ENCODE results near the gene MPHOSPH9.

- TF ChIP-seq POLR2AphosphoS5 (IDR thresholded peaks at IDR 0.05): no peak
- TF ChIP-seq POLR2A (IDR thresholded peaks at IDR 0.05): no peak
- no peak for TF ChIP-seq CTCF (IDR thresholded peaks at IDR 0.05)
These were observed 128.1 kb downstream of the MPHOSPH9 start for GRCh38 chr12:123104809-123105208.

Data from suprapubic skin (tissue), 4 donors.